ENCODE measurements around the gene CMSS1.

GRCh38 chr3:99967796-99968195, 150.1 kb downstream of the CMSS1 start:
- TF ChIP-seq CTCF (IDR thresholded peaks at IDR 0.05): no peak
- no peak for TF ChIP-seq EZH2 (IDR thresholded peaks at IDR 0.05)
- no peak for TF ChIP-seq EZH2phosphoT487 (IDR thresholded peaks at IDR 0.05)

Data from neural progenitor cell (in vitro differentiated cells).